Colonic mucosa (tissue), 4 donors: Measurements from ENCODE around the gene ZNF319. TPM values are rescaled to one million over a fixed set of nuclear protein-coding genes. Genes with fewer than 3 reads are reported as not detected.

Experiments used
- DNase-seq: peaks from one replicate; pipeline ENCODE4 v3.0.0-alpha.2; 2020
- H3K27ac ChIP-seq: fragments of 200-600 bp; one replicate; pipeline ENCODE4 v1.8.0; 2021
- H3K27me3 ChIP-seq: fragments of 200-600 bp; one replicate; pipeline ENCODE4 v1.8.0; 2021
- H3K36me3 ChIP-seq: fragments of 200-600 bp; one replicate; pipeline ENCODE4 v1.8.0; 2021
- H3K4me1 ChIP-seq: fragments of 200-600 bp; one replicate; pipeline ENCODE4 v1.8.0; 2021; ENCODE audit warnings: mild to moderate bottlenecking
- H3K4me3 ChIP-seq: fragments of 200-600 bp; one replicate; pipeline ENCODE4 v1.8.0; 2021
- H3K9ac ChIP-seq, 2 donors: one replicate each; pipeline ENCODE4 v1.7.0; 2013; ENCODE audit warnings: control low read depth in 2 of 2, low read depth in 2 of 2, low read length in 2 of 2
- H3K9me3 ChIP-seq: fragments of 200-600 bp; one replicate; pipeline ENCODE4 v1.8.0; 2021
- CTCF ChIP-seq: fragments of 200-600 bp; IDR thresholded peaks from one replicate; pipeline ENCODE4 v1.8.0; 2022; ENCODE audit warnings: antibody characterized with exemption, mild to moderate bottlenecking
- intact Hi-C: fragments of 100-400 bp; cut with DNase I; formaldehyde crosslinking; loops from one replicate; pipeline ENCODE4 v1.14.1; 2022
- total RNA-seq, 2 donors: library from RNA; stranded (reverse); fragmentation: NEBNext Ultra II Directional in 1 of 2; extraction: Animal tissue kit (Norgen Biotek cat#: 25700) in 1 of 2; gene quantifications; one replicate each; pipeline ENCODE4 v1.2.1, GENCODE V29; 2021
- donor health status: healthy.
- donor health status: DM: no; HTN: no; CAD: no.
- donor health status: DM: no; HTN: no; CAD: no.

The ZNF319 gene
- total RNA-seq, 2 donors from 2014 or later, result 3.5 to 5.3 TPM

- no peak for DNase-seq
- Histone ChIP-seq H3K9ac (no peak overlapping the region), H3K36me3 (no peaks in the 10 kb centered on the region), H3K27ac (no peak overlapping the region), H3K4me1 (no peaks in the 10 kb centered on the region), H3K9me3 (no peaks in the 10 kb centered on the region), H3K27me3 (no peaks in the 10 kb centered on the region), H3K4me3 (no peak overlapping the region)
- TF ChIP-seq CTCF, result no peak
- intact Hi-C loops, result no loop called here
These were observed 39.5 kb downstream of the ZNF319 start for GRCh38 chr16:57960826-57961472.

- no peaks in the 10 kb centered on the region for H3K27me3 ChIP-seq
- DNase-seq, result no peak
- H3K4me3 ChIP-seq, result no peak overlapping the region
- no peaks in the 10 kb centered on the region for H3K4me1 ChIP-seq
- no peak overlapping the region for H3K27ac ChIP-seq
- no peaks in the 10 kb centered on the region for H3K36me3 ChIP-seq
- TF ChIP-seq CTCF, result no peak
- no peak overlapping the region for H3K9ac ChIP-seq
- intact Hi-C loops, result no loop called here
- no peaks in the 10 kb centered on the region for H3K9me3 ChIP-seq
These were observed 40.2 kb downstream of the ZNF319 start for GRCh38 chr16:57960310-57960709.

- no peak for DNase-seq
These were observed 40.7 kb downstream of the ZNF319 start for GRCh38 chr16:57959804-57960203.

GRCh38 chr16:57959121-57959520 is 41.4 kb downstream of the ZNF319 start:
- H3K4me1 ChIP-seq, result no peaks in the 10 kb centered on the region
- no peak for DNase-seq
- intact Hi-C loops, result no loop called here
- H3K27ac ChIP-seq, result no peak overlapping the region
- no peak overlapping the region for H3K4me3 ChIP-seq
- no peak overlapping the region for H3K9ac ChIP-seq
- H3K27me3 ChIP-seq, result no peaks in the 10 kb centered on the region
- TF ChIP-seq CTCF, result no peak
- no peaks in the 10 kb centered on the region for H3K9me3 ChIP-seq
- no peaks in the 10 kb centered on the region for H3K36me3 ChIP-seq

More at GRCh38 chr16:57959804-57960203, 40.7 kb downstream of the ZNF319 start:
- Histone ChIP-seq H3K9me3 (no peaks in the 10 kb centered on the region), H3K27ac (no peak overlapping the region), H3K4me1 (no peaks in the 10 kb centered on the region), H3K4me3 (no peak overlapping the region), H3K9ac (no peak overlapping the region), H3K27me3 (no peaks in the 10 kb centered on the region), H3K36me3 (no peaks in the 10 kb centered on the region)
- intact Hi-C loops, result no loop called here
- no peak for TF ChIP-seq CTCF

GRCh38 chr16:57958544-57958943 is 41.9 kb downstream of the ZNF319 start:
- Histone ChIP-seq H3K9me3 (no peaks in the 10 kb centered on the region), H3K36me3 (no peaks in the 10 kb centered on the region), H3K27me3 (no peaks in the 10 kb centered on the region), H3K27ac (no peak overlapping the region), H3K4me3 (no peak overlapping the region), H3K4me1 (no peaks in the 10 kb centered on the region), H3K9ac (no peak overlapping the region)
- DNase-seq, result no peak
- TF ChIP-seq CTCF, result no peak
- intact Hi-C loops, result no loop called here
